Activated CD4-positive, CD25-positive, alpha-beta regulatory T cell (primary cell): ENCODE results near the gene BCAS4.

Experiments used
- DNase-seq, 4 experiments: peaks; one replicate each; lab custom pipeline; 2025; lab: John Stamatoyannopoulos, UW

Gene BCAS4

GRCh38 chr20:50911716-50912115, 116.9 kb downstream of the BCAS4 start:
- DNase-seq, result no peak

- DNase-seq, result no peak
Measured at GRCh38 chr20:50913690-50914375, 119.0 kb downstream of the BCAS4 start.

GRCh38 chr20:50915424-50915823, 120.6 kb downstream of the BCAS4 start:
- no peak for DNase-seq

- no peak for DNase-seq
Measured at GRCh38 chr20:50916257-50916656, 121.4 kb downstream of the BCAS4 start.

GRCh38 chr20:50916934-50917333, 122.1 kb downstream of the BCAS4 start:
- DNase-seq, result no peak

GRCh38 chr20:50918403-50918802, 123.5 kb downstream of the BCAS4 start:
- no peak for DNase-seq

- DNase-seq, result no peak
Measured at GRCh38 chr20:50919567-50919966, 124.7 kb downstream of the BCAS4 start.

- DNase-seq, result no peak
Measured at GRCh38 chr20:50920997-50921396, 126.1 kb downstream of the BCAS4 start.

GRCh38 chr20:50921803-50922501, 127.1 kb downstream of the BCAS4 start:
- no peak for DNase-seq

- no peak for DNase-seq
Measured at GRCh38 chr20:50924261-50924920, 129.5 kb downstream of the BCAS4 start.

- DNase-seq, result no peak
Measured at GRCh38 chr20:50926530-50926929, 131.7 kb downstream of the BCAS4 start.
